HUES64 (cell line): Measurements from ENCODE around the gene PAAF1.

Experiments used
- H3K27ac ChIP-seq: 2 replicates; pipeline ENCODE4 v1.7.0; 2013; ENCODE audit warnings: low read depth, low read length, inconsistent platforms
- H3K27me3 ChIP-seq: 2 replicates; pipeline ENCODE4 v1.6.1; 2013; ENCODE audit warnings: mild to moderate bottlenecking, low read length; ENCODE audit not compliant: insufficient read depth
- H3K36me3 ChIP-seq: 2 replicates; pipeline ENCODE4 v1.6.1; 2013; ENCODE audit warnings: mild to moderate bottlenecking, low read length; ENCODE audit not compliant: insufficient read depth
- H3K4me1 ChIP-seq: 2 replicates; pipeline ENCODE4 v1.6.1; 2013; ENCODE audit warnings: mild to moderate bottlenecking, low read length, moderate library complexity; ENCODE audit not compliant: insufficient read depth
- H3K4me3 ChIP-seq: 2 replicates; pipeline ENCODE4 v1.5.1; 2013; ENCODE audit warnings: mild to moderate bottlenecking, low read length, moderate library complexity
- H3K9ac ChIP-seq: 2 replicates; pipeline ENCODE4 v1.6.1; 2013; ENCODE audit warnings: mild to moderate bottlenecking, low read depth, low read length
- H3K9me3 ChIP-seq: 2 replicates; pipeline ENCODE4 v1.6.1; 2013; ENCODE audit warnings: low read depth, low read length; ENCODE audit not compliant: insufficient read depth
- WGBS: fragments of 150-250, 120-280 bp; methylation state at CpG from one replicate; pipeline ENCODE4 v1.1.7; 2013; ENCODE audit warnings: missing lambda C conversion rate; 5-methylcytosine and 5-hydroxymethylcytosine counted together

Gene PAAF1

DNA sequence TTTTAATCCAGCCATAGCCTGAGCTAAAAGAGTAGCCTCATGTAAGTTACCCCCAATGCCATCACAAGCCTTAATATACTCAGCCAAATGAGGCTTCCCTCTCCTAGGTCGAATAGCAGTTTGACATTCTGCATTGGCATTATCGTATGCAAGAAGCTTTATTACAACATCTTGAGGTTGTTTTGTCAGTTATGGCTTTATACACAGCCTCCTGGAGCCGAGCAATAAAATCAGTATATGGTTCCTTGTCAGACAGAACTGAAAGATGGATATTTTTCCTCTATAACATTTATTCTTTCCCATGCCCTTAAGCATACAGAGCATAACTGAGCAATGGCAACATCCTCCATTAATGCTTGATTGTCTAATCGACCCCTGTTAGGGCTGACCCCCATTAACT, 68.6 kb downstream of the PAAF1 start:
- peaks cover 25% of the 10 kb centered on the region; the same call in 1 of the 2 replicates for H3K9me3 ChIP-seq
- H3K36me3 ChIP-seq: no peaks in the 10 kb centered on the region
- WGBS: 87% methylated on average over 4 of the region's 4 CpGs
- no peak overlapping the region for H3K27ac ChIP-seq
- H3K9ac ChIP-seq: no peak overlapping the region
- no peak overlapping the region for H3K4me3 ChIP-seq
- no peaks in the 10 kb centered on the region for H3K4me1 ChIP-seq
- H3K27me3 ChIP-seq: no peaks in the 10 kb centered on the region

DNA sequence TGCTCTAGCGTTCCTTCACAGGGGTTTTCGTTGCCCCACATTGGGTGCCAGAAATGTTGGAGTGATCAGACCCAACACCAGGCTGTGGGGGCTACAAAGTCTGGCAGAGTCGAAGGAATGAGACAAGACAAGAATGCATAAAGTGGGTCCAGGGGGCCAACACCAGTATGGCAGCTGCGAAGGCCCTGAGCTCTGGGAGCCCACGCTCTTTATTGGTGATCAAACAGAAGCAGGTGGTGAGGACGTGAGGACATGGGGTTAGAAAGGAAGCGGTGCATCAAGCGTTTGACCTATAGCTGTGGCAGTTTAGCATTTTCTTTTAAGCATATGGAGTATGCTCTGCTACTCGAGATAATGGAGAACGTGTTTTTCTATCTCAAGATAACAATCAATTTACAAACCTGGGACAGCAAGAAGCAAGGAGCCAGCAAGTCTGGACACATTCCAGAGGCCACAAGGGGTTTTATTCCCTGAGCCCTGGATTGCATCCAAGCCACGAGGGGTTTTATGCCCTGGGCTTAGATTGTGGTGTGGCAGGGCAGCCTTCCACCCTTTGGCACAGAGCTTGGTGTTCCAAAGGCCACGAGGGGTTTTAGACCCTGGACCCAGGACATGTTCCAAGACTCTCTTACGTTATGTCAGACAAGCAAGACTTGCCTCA, 70.1 kb downstream of the PAAF1 start:
- no peak overlapping the region for H3K27ac ChIP-seq
- WGBS: 93% methylated on average over 13 of the region's 13 CpGs

DNA sequence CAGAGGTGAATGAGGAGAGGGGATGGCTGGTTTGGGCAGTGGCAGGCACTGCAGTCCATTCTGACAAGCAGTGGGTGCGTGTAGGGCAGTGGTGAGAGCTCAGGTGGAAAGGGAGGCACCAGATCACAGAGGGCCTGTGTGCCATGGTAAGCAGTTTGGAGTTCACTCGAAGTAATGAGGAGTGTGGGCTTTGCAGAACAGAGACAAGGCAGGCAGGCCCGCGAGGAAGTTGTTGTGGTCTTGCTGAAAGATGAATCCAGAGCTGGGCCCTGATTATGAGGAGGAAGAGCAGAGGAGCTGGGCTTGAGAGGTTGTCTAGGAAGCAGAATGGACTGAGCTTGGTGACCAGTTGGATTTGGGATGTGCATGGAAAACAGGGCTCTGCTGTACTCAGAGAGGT, 72.4 kb downstream of the PAAF1 start:
- H3K27me3 ChIP-seq: no peaks in the 10 kb centered on the region
- no peak overlapping the region for H3K9ac ChIP-seq
- H3K36me3 ChIP-seq: no peaks in the 10 kb centered on the region
- no peak overlapping the region for H3K4me3 ChIP-seq
- H3K4me1 ChIP-seq: no peaks in the 10 kb centered on the region
- peaks cover 8% of the 10 kb centered on the region; the same call in 1 of the 2 replicates for H3K9me3 ChIP-seq
- no peak overlapping the region for H3K27ac ChIP-seq
- 91% methylated on average over 4 of the region's 4 CpGs for WGBS

More for the DNA sequence above, 70.1 kb downstream of the PAAF1 start:
- H3K36me3 ChIP-seq: no peaks in the 10 kb centered on the region
- H3K9ac ChIP-seq: no peak overlapping the region
- H3K27me3 ChIP-seq: no peaks in the 10 kb centered on the region
- no peaks in the 10 kb centered on the region for H3K4me1 ChIP-seq
- no peak overlapping the region for H3K4me3 ChIP-seq
- peaks cover 12% of the 10 kb centered on the region; the same call in 1 of the 2 replicates for H3K9me3 ChIP-seq

DNA sequence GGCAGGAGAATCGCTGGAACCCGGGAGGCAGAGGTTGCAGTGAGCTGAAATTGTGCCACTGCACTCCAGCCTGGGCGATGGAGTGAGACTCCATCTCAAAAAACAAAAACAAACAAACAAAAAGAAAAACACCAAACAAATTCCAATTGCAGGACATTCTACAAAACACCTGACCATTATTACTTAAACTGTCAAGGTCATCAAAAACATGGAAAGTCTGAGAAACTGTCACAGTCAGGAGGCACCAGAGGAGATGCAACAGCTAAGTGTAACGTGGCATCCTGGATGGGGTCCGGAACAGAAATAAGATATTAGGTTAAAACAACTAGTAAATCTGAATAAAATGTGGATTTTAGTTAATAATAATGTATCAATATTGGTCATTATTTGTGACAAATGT, 73.1 kb downstream of the PAAF1 start:
- Histone ChIP-seq H3K9me3 (peaks cover 8% of the 10 kb centered on the region; the same call in 1 of the 2 replicates), H3K4me1 (no peaks in the 10 kb centered on the region), H3K4me3 (no peak overlapping the region), H3K27me3 (no peaks in the 10 kb centered on the region), H3K9ac (no peak overlapping the region), H3K36me3 (no peaks in the 10 kb centered on the region), H3K27ac (no peak overlapping the region)
- 90% methylated on average over 5 of the region's 5 CpGs for WGBS

DNA sequence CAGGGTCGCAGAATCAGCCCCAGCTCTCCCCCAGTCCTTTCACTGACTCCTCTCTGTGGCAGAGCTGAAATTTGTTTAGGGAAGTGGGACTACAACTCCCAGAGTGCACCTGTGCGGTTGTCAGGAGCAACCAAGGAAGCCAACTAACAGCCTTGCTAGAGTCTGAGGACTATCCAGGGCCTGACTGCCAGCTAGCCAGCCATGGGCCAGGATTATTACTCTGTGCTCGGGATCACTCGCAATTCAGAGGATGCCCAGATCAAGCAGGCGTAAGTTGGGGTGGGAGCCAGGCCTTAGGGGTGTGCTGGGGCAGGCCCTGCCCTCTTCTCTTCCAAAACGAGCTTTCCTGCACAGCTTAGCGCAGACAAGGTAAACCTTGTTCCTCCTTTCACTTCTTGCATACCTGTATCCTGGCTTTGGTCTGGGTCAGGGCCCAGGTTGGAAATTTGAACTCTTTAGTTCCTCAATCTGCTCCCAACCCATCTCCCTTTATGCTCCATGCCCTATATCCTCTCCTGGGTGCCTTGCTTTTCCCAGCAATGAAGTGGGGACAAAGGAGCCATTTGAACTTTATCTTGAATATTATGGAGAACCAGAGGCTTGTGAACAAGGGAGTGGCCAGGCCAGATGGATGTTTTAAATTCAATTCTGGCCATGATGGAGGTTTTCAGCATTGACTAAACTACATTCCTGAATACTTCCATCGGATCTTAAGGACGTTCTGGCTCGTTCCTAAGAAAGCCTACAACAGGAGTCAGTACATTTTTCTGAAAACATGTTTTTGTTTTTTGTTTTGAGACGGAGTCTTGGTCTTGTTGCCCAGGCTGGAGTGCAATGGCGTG, 74.3 kb downstream of the PAAF1 start, which contains the start of gene DNAJB13:
TSS of gene DNAJB13 (plus strand) at position 158 of the 842 bp plus-strand sequence. CDS start at position 202, 44 bp downstream.
- Histone ChIP-seq H3K4me1 (no peaks in the 10 kb centered on the region), H3K9ac (no peak within 1 kb of the TSS), H3K36me3 (no peaks in the 10 kb centered on the region), H3K4me3 (no peak within 1 kb of the TSS), H3K27me3 (no peaks in the 10 kb centered on the region), H3K27ac (no peak within 1 kb of the TSS), H3K9me3 (peaks cover 8% of the 10 kb centered on the region; the same call in 1 of the 2 replicates)
- WGBS: 75% methylated on average over 12 of the region's 12 CpGs

DNA sequence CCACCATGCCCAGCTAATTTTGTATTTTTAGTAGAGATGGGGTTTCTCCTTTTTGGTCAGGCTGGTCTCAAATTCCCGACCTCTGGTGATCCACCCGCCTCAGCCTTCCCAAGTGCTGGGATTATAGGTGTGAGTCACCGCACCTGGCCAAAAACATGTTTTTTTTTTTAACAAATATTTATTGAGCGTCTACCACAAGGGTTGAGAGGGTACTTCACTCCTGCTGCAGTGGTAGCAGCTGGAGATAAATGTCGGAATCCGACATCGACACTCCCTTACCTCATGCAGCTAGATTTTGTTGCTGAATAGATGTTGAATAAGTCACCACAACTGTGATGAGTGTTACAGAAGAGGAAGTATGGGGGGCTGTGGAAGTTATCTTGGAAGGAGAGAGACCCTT, 75.0 kb downstream of the PAAF1 start:
- no peaks in the 10 kb centered on the region for H3K27me3 ChIP-seq
- no peaks in the 10 kb centered on the region for H3K36me3 ChIP-seq
- H3K9me3 ChIP-seq: peaks cover 3% of the 10 kb centered on the region; the same call in 1 of the 2 replicates
- H3K4me3 ChIP-seq: no peak overlapping the region
- H3K27ac ChIP-seq: no peak overlapping the region
- H3K9ac ChIP-seq: no peak overlapping the region
- 92% methylated on average over 7 of the region's 7 CpGs for WGBS
- no peaks in the 10 kb centered on the region for H3K4me1 ChIP-seq

DNA sequence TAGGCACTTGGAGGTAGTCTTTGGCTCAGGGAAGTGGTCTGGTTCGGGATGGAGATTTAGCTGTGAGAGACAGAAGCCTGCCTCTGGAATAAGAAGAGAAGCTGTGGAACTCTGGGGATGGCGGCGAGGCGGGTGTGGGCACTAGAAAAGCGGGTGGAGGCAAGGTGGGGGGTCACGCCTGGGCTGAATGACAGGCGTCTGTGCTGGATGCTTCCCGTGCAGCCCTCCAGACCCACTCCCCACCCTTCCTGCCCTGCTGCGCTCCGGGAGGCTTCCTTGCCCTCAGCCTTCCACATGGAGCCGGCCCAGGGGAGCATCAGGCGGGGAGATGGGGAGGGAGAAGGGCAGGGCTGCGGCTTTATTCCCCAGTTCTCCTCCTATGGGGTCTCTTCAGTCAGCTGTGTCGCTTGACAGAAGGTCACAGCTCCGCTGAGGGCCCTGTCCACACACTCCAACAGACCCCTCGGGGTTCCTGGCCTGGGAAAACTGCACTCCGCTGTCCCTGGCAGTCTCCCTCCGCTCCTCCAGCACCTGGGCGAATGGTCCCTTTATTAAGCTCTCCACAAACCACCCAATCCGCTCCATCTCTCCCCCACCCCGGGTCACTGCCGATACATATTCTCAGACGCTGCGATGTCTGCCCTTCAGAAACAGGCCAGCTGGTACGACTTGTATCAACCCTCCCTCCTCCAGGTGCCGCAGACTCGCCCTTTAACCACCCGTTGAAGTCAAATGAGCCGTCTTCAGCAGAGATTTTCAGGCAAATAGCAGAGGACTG, 80.3 kb downstream of the PAAF1 start:
- H3K27me3 ChIP-seq: no peaks in the 10 kb centered on the region
- no peaks in the 10 kb centered on the region for H3K36me3 ChIP-seq
- H3K4me3 ChIP-seq: no peak overlapping the region
- no peak overlapping the region for H3K27ac ChIP-seq
- H3K9ac ChIP-seq: no peak overlapping the region
- H3K9me3 ChIP-seq: no peaks in the 10 kb centered on the region
- no peaks in the 10 kb centered on the region for H3K4me1 ChIP-seq
- 91% methylated on average over 29 of the region's 29 CpGs for WGBS

DNA sequence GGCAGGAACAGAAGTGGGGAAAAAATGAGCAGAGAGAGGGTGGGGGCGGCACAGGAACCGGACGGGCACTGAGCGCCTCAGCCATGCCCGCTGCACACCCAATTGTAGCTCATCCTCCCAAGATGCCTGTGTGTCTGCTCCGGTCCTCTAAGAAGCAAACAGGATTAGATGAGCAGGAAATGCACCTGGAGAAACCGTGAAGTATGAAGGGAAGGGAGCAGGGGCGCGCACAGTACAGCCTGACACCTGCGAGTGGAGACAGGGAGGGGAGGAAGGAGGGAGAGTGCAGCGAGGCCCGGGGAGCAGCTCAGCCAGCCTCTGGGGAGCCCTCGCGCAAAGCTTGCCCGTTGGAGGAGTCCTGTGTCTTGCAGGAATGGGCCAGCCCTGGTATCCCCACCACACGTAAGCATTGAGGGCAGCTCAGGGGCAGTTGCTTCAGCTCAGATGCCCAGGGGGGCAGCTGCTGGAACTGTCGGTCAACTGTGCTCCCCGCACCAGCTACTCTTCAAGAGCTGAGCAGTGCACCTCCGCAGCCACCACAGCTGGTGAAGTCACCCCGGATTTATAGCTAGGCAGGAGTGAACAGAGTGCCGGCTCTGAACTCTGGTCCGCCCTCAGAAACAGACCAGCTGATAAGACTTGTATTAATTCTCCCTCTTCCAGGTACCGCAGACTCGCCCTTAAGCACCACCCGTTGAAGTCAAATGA, 81.0 kb downstream of the PAAF1 start:
- Histone ChIP-seq H3K9me3 (no peaks in the 10 kb centered on the region), H3K27ac (no peak overlapping the region), H3K9ac (no peak overlapping the region), H3K36me3 (no peaks in the 10 kb centered on the region), H3K4me1 (no peaks in the 10 kb centered on the region), H3K27me3 (no peaks in the 10 kb centered on the region), H3K4me3 (no peak overlapping the region)
- WGBS: 92% methylated on average over 25 of the region's 25 CpGs

DNA sequence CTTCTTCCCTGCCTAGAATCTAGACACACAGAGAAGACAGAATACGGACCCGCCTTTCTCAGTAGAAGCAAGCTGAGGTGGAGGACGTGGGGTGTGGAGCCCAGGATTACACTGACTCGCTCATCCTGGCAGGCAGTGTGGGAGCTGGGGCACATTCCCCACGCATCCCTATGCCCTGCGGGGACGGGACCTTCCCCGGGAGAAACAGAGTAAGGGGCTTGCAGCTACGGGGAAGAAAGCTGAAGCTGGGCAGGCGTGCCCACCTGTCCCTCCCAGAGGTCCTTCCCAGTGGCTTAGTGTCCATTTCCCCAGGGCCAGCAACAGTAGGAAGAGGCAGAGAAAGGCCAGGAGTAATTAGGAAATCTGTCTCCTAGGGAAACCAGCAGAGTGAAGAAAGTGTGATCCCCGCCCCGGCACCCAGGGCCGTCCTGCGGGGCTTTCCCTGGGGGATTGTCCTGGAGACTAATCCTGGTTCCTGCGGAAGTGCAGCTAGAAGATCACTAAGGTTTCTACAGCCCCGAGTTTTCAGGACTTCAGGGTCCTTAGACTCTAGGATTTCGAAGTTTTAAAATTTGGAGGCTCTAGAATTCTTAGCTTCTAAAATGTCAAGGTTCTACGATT, 81.8 kb downstream of the PAAF1 start:
- no peak overlapping the region for H3K9ac ChIP-seq
- no peaks in the 10 kb centered on the region for H3K9me3 ChIP-seq
- H3K4me3 ChIP-seq: no peak overlapping the region
- H3K4me1 ChIP-seq: no peaks in the 10 kb centered on the region
- no peak overlapping the region for H3K27ac ChIP-seq
- no peaks in the 10 kb centered on the region for H3K36me3 ChIP-seq
- H3K27me3 ChIP-seq: no peaks in the 10 kb centered on the region
- 89% methylated on average over 18 of the region's 18 CpGs for WGBS

DNA sequence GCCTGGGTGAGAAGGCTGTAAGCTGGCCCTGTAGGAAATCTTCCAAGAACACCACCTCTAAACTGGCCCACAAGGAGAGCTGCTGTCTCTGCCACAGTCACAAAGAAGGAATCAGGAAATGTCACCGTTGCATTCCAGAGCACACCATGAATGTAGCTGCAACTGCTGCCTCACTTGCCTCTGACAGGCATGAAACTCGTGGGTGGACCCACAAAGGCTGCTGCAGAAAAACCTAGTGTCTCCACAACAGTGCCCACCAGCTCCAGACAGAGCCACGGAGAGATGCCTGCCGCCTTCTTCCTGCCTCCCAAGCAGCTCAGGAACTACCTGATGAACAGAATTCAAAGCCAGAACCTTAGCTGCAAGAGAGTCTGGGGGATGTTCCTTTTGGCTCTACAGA, 84.5 kb downstream of the PAAF1 start:
- Histone ChIP-seq H3K36me3 (no peaks in the 10 kb centered on the region), H3K4me1 (no peaks in the 10 kb centered on the region), H3K9ac (no peak overlapping the region), H3K27me3 (no peaks in the 10 kb centered on the region), H3K4me3 (no peak overlapping the region), H3K27ac (no peak overlapping the region), H3K9me3 (no peaks in the 10 kb centered on the region)
- WGBS: 83% methylated on average over 4 of the region's 4 CpGs
